Skeletal muscle cell (primary cell): Measurements from ENCODE around the gene GKN1.

ENCODE experiments used
- DNase-seq: peaks from one replicate; pipeline ENCODE4 v3.0.0-alpha.2; 2010; ENCODE audit warnings: low read depth
- H3K4me3 ChIP-seq: 2 replicates; pipeline ENCODE4 v1.5.1; 2011; ENCODE audit warnings: low read depth, mild to moderate bottlenecking, control low read depth, low read length, moderate library complexity

GKN1 gene, protein sequence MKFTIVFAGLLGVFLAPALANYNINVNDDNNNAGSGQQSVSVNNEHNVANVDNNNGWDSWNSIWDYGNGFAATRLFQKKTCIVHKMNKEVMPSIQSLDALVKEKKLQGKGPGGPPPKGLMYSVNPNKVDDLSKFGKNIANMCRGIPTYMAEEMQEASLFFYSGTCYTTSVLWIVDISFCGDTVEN

DNA sequence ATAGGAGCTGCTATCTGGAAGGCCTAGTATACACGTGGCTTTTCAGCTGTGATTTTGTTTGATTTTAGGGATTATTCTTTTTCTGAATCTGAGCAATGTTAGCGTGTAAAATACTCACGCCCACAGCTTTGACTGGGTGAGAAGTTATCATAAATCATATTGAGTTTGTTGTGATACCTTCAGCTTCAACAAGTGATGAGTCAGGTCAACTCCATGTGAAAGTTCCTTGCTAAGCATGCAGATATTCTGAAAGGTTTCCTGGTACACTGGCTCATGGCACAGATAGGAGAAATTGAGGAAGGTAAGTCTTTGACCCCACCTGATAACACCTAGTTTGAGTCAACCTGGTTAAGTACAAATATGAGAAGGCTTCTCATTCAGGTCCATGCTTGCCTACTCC, at the start of gene GKN1:
GKN1 (plus strand) TSS at position 386 of the 400 bp plus-strand sequence. CDS start 42 bp downstream, outside the sequence.
- no peak within 1 kb of the TSS for H3K4me3 ChIP-seq
- no peak for DNase-seq

DNA sequence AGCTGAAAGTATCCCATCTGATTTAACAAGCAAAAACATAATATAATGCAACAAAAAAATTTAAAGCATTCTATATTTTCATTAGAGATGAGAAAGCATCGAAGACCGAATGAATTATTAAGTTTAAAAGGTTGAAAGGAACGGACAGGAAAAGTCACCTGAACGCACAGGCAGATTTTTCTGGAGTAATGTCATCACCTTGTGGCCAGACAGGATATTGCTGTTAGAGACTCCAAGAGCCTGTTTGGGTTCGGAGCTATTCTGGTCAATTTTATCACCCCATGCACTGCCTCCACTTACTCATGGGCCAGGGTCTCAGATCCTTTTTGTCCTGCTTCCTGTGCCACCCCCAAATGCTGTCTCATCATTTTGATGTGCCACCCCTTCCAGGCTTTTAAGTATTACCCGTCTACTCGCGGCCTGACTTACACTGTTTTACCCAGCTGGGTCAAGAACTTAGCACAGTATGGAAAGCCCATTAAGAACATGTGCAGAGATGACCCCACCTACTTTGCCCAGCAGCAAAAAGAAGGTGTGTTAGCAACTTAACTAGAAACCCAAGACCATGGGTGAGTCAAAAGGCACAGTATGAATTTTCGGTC, 49.0 kb upstream of the GKN1 start:
- H3K4me3 ChIP-seq = no peak overlapping the region
- no peak for DNase-seq

DNA sequence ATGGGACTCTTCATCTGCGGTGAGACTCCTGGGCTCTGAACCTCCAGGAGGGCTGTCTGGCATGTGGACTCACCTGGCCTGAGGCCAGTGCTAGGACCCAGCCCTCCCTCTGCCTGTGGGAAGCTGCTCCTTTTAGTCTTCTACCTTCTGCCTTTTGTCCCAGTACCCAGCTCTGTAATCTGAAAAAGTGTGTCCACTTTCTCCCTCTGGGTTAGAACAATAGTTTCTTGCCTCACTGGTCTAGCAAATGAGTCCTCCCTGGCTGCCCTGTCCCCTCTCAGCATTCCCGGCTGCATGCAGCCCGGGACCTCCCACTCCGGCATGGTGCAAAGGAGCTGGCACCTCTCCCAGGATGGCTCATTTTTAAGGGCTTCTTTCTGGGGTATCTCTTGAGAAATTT, 47.6 kb upstream of the GKN1 start:
- H3K4me3 ChIP-seq = no peak overlapping the region
- no peak for DNase-seq

DNA sequence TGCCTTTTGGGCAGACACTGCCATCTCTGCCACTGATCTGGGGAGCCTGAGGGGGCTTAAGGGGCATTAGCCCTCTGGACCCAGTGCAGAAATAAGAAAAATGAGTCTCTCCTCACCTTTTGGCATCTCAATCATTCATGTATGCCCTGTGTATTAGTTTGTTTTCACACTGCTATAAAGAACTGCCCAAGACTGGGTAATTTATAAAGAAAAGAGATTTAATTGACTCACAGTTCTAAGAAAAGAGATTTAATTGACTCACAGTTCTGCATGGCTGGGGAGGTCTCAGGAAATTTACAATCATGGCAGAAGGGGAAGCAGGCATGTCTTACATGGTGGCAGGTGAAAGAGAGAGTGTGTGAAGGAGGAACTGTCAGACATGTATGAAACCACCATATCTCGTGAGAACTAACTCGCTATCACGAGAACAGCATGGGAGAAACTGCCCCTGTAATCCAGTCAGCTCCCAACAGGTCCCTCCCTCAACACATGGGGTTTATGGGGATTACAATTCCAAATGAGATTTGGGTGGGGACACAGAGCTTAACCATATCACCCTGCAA, 43.2 kb upstream of the GKN1 start:
- no peak for DNase-seq
- H3K4me3 ChIP-seq = no peak overlapping the region

DNA sequence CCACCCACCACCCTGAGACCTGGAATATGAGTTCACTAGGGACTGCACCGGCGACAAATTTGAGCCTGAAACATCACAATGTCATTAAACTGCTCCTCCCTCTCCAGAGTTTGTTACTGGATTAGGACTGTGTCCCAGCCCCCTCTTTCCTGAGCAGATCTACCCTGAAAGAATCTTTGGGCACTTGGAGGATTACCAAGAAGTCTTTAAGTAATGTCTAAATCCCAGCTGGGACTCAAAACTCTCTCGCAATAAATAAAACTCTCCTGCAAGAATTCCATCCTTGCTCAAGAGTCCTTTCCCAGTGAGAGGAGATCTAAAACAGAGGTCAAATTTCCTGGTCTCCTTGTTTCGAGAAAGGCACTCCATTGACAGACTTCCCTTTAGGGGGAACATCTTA, 42.6 kb upstream of the GKN1 start:
- peak; percentile 34 for DNase-seq
- no peak overlapping the region for H3K4me3 ChIP-seq

DNA sequence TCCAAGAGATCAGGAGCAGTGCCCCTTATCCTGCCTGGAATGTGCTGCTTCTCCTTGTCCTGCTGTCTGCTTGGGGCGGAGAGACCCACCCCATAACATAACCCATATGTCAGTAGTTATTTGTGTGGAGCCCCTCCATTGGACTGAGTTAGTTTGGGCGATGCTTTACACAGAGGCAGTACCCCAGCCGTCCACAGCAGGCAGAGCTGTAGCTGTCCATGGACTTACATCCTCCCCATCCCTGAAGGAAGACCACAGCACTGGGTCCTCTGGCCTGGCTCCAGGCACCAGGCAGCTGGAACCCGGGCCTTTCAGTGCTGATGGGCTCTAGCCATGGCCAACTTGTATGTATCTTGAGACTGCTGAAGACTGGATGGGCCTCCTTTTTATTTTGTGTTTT, 42.0 kb upstream of the GKN1 start:
- no peak for DNase-seq
- H3K4me3 ChIP-seq = no peak overlapping the region

DNA sequence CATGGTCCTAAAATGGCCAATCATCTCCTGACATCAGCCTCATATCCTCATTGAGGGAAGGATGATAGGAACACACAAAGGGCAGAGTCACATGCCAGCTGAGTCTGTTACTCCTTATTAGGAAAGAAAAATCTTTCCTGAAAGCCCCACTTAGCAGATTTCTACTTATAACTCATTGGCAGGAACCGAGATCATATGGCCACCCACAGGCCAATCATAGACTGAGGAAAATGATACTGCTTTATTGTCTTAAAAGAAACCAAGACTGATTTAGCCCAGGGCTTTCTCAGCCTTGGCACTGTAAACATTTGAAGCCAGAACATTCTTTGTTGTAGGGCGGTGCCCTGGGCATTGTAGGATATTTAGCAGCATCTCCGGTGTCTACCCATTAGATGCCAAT, 40.4 kb upstream of the GKN1 start:
- DNase-seq = no peak
- H3K4me3 ChIP-seq = no peak overlapping the region

DNA sequence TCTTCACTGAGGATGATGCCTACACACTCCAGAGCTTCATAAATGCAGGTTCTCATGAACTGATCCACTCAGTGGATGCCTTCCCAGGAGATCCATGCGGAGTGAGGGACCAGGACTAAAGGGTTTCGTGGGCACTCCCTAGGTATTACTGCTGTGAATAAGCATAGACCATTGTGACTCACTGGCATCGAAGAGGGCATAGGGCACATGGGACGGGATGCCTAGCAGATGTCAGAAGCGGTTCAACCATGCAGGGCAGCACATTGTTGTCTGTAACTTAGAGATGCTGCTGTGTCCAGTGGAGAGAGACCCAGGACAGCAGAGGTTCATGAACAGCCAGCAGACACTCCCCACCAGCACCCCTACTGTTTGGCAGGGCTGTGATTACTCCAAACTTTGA, 39.0 kb upstream of the GKN1 start:
- DNase-seq = no peak
- H3K4me3 ChIP-seq = no peak overlapping the region

DNA sequence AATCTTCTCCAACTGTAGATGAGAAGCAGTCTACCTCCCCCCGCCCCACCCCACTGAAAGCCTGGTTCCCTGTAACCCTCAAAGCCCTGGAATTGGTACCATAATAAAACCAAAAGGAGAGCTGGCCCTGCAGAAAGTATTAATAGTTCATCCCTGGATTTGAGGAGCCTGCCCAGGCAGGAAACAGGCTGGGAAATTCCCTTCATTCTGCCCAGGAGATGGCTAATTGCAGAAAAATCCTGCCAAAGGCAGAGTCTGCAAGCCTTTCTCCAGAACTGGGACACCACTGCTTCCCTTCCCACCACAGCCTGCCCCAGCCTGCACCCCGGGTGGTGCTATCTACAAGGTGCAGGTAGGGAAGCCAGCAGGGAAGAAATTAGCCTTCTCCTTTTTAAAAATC, 38.0 kb upstream of the GKN1 start:
- H3K4me3 ChIP-seq = no peak overlapping the region
- no peak for DNase-seq

DNA sequence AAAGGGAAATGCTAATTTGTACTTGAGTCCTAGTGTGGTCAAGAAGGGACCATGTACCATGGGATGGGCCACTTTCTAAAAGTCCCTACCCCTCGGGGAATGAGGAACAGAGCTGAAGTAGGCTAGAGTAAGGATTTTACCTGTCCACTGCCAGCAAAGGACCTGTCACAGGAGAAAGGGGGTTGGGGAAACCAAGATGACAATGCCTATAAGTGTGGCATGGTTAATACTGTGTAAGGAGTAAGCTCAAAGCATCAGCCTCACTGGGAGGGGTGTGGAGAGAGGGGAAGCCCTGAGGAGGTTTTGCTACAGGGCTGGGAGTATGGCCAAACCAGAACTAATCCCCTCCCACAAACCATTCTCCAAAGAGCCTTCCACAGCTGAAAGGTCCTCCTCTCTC, 37.5 kb upstream of the GKN1 start:
- DNase-seq = no peak
- H3K4me3 ChIP-seq = no peak overlapping the region

DNA sequence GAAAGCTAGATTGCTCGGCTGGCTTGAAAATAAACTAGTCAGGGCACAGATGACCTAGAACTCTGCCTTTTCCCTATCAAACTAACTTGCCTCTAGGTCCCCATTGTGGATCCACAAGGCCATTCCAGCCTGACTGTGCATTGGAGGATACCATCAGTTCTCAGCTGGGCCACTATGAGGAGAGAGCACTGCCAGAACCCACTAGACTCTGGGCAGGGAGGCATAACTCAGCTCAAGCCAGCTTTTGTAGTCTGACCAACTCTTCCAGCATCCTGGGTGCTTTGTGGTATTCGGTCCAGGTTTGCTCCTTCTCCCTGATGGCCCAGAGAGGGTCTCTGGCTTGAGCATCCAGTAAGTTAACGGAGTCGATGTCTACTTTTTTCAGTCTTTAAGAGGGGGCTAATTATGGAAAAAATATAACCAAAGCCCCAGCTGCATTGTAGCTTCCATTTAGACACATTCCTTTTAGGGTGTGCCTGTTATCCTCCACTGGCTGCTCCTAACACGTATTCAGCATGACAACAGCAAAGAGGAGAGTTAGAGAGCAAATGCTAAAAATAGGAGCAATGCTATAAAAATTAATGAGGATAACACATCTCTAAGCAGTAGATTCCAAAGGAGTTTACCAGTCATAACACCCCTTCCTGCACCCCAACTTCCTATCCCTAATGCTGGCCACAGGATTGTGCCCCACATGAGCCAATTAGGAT, 36.9 kb upstream of the GKN1 start:
- DNase-seq = no peak
- H3K4me3 ChIP-seq = no peak overlapping the region

DNA sequence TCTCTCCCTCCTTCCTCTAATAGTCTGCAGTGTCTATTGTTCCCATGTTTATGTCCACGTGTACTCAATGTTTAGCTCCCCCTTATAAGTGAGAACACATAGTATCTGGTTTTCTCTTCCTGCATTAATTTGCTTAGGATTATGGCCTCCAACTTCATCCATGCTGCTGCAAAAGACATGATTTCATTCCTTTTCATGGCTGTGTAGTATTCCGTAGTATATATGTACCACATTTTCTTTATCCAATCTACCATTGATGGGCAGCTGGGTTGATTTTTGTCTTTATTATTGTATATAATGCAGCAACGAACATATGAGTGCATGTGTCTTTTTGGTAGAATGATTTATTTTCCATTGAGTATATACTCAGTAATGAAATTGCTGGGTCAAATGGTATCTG, 35.5 kb upstream of the GKN1 start:
- no peak overlapping the region for H3K4me3 ChIP-seq
- DNase-seq = no peak

DNA sequence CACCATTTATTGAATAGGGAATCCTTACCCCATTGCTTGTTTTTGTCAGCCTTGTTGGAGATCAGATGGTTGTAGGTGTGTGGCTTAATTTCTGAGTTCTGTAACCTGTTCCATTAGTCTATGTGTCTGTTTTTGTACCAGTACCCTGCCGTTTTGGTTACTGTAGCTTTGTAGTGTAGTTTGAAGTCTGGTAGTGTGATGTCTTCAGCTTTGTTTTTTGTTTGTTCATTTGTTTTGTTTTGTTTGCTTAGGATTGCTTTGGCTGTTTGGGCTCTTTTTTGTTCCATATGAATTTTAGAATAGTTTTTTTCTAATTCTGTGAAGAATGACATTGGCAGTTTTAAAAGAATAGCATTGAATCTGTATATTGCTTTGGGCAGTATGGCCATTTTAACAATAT, 34.5 kb upstream of the GKN1 start:
- no peak for DNase-seq
- H3K4me3 ChIP-seq = no peak overlapping the region

DNA sequence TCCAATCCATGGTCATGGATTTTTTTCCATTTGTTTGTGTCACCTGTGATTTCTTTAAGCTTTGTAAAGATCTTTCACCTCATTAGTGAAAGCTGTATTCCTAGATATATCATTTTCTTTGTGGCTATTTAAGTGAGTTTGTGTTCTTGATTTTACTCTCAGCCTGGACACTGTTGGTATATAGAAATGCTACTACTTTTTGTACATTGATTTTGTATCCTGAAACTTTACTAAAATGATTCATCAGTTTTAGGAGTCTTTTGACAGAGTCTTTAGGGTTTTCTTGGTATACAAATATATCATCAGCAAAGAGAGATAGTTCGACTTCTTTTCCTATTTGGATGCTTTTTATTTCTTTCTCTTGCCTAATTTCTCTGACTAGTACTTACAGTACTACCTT, 34.1 kb upstream of the GKN1 start:
- H3K4me3 ChIP-seq = no peak overlapping the region
- no peak for DNase-seq

DNA sequence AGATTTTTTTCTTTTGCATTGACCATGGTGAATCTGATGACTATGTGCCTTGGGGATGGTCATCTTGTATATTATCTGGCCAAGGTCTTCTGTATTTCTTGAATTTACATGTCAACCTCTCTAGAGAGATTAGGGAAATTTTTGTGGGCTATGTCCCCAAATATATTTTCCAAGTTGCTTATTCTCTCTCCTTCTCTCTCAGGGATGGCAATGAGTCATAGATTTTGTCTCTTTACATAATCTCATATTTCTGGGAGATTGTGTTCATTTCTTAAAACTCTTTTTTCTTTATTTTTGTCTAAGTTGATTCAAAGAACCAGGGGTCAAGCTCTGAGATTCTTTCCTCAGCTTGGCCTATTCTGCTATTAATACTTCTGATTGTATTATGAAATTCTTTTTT, 31.6 kb upstream of the GKN1 start:
- H3K4me3 ChIP-seq = no peak overlapping the region
- no peak for DNase-seq

DNA sequence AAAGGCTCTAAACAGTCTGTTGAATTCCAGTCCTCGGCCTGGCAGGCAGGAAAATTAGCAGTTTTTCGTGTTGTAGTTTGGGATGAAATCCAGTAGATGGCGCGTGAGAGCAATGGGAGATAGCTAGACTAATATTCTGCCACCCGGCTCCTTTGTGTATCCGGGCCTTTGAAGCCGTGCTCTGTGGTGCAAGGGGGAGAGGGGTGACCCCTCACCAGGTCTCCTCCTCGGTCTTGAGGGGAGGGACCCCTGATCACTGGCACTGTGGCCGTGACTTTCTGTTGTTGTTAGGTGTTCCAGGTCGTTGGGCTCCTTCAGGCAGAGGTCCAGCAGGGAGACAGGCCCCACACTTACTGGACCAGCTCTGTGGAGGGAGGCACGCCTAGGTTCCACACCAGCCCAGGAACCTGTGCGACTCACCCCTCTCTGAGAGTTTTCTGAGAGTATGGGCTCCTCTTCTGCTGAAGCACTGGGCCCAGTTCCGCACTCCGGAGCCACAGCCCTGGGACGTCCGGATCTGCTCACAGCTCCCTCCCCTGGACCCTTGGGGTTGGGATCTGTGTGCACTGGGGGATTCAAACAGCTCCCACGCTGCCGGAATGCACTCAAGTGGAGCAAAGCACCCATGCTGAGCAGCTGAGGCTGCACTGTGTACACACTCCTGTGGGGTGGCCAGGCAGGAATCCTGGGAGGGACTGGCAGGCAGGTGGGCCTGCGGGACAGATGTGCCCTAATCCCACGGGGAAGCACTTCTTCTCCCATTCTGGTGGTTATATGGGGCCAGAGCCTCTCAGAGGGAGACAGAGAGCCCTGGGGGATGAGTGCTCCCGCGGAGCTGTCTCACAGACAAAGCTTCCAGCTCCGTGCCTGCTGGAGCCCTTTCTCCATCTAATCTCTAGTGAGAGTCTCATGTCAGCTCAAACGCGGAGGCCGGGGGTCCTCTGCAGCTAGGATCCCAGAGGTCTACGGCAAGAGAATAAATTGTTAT, 30.6 kb upstream of the GKN1 start:
- no peak for DNase-seq
- no peak overlapping the region for H3K4me3 ChIP-seq

DNA sequence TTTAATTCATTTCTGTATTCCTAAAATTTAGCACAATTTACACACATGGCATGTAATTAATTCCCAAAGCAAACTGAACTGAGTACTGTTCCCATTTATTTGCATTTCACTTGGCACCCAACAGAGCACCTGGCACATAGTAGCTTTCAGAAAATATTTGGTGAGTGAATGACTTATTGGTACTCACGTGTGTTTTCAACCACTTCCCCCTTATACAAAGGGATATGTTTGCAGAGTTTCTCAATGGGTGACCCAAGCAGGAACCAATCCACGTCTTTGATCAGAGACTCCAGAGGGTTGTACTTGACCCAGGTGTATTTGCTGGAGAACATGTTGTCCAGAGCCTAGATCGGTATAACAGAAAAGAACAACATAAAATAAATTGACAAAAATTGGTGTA, 28.3 kb upstream of the GKN1 start:
- no peak overlapping the region for H3K4me3 ChIP-seq
- no peak for DNase-seq

DNA sequence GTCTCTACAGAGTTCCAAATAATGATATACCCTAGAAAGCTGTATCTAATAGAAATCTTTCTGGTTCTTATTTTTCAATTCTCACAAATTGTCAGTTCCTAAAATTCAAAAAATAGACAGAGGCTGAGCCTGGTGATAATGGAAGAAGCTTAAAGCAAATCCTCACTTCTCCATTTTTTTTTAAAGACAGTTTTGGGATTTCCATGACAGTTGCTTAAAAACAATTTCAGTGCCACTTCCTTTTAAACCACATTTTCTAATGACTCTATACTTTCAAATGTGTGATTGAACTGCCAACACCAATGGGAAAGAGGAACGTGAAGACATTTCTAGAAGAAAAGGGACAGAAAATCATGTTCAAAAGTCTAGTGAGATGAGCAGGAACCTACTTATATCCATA, 25.7 kb upstream of the GKN1 start:
- DNase-seq = no peak
- no peak overlapping the region for H3K4me3 ChIP-seq

DNA sequence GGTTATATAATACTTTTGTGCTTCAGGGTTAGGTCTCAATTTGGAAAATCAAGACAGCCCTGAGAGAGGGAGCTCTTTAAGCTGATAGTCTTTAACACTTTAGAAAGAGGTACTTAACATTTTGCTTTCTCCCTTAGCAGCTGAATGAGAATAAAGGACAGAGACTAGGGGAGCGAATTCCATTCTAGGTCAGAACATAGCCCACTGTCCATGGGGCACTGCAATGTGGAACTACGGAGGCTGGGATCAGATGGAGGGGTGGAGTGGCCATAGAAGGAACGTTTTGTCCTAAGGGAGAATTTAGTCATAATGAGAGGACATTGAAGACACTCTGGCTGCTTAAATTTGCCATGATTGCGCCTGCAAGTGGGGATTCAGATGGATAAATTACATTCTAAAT, 22.5 kb upstream of the GKN1 start:
- no peak overlapping the region for H3K4me3 ChIP-seq
- DNase-seq = no peak
